WTC11 (cell line): ENCODE measurements around the gene HIC1. TPM values are rescaled to one million over a fixed set of nuclear protein-coding genes. Genes with fewer than 3 reads are reported as not detected.
A peak's percentile ranks its signal among the peaks of the same experiment; 100 is the strongest.

Experiments
- ATAC-seq: fragments of 200-7000 bp; cut with Tn5 transposase; 2 replicates; pipeline ENCODE4 v1.10.0; 2021; ENCODE audit warnings: mild to moderate bottlenecking, moderate library complexity
- CTCF ChIA-PET: fragments of 300-600 bp; sonication (Branson Sonifier 250); formaldehyde crosslinking; loops from one replicate; lab custom pipeline; 2021; ENCODE audit warnings: antibody characterized with exemption; lab: Charles Lee
- POLR2A ChIA-PET: fragments of 350-600 bp; sonication (Branson Sonifier 250); formaldehyde crosslinking; loops from one replicate; lab custom pipeline; 2021; ENCODE audit warnings: antibody characterized with exemption; lab: Charles Lee
- DNase-seq: peaks from one replicate; pipeline ENCODE4 v3.0.0; 2021; ENCODE audit warnings: low spot score
- H3K27ac Mint-ChIP-seq: 2 replicates; pipeline ENCODE4 v1.8.0; 2021; ENCODE audit warnings: mixed read lengths
- H3K27me3 Mint-ChIP-seq: 2 replicates; pipeline ENCODE4 v1.8.0; 2021; ENCODE audit warnings: low read depth, mild to moderate bottlenecking, moderate library complexity, mixed read lengths
- H3K36me3 Mint-ChIP-seq: 2 replicates; pipeline ENCODE4 v1.8.0; 2021; ENCODE audit warnings: mixed read lengths
- H3K4me1 Mint-ChIP-seq: 2 replicates; pipeline ENCODE4 v1.8.0; 2022; ENCODE audit warnings: mixed read lengths
- H3K4me3 Mint-ChIP-seq: 2 replicates; pipeline ENCODE4 v1.8.0; 2021; ENCODE audit warnings: mild to moderate bottlenecking, moderate library complexity, mixed read lengths
- H3K9me3 Mint-ChIP-seq: 2 replicates; pipeline ENCODE4 v1.8.0; 2021; ENCODE audit warnings: mixed read lengths
- ARID4B ChIP-seq: sonication (generic); formaldehyde crosslinking; IDR thresholded peaks from 2 replicates; pipeline ENCODE4 v1.8.0; 2023; ENCODE audit warnings: missing genetic modification reagents, mild to moderate bottlenecking, borderline replicate concordance
- ATF3 ChIP-seq: sonication (generic); formaldehyde crosslinking; conservative IDR thresholded peaks from 2 replicates; pipeline ENCODE4 v1.8.1; 2022; ENCODE audit warnings: mild to moderate bottlenecking, missing genetic modification reagents
- CREM ChIP-seq: sonication (generic); formaldehyde crosslinking; IDR thresholded peaks from 2 replicates; pipeline ENCODE4 v1.8.1; 2022; ENCODE audit warnings: mild to moderate bottlenecking, missing genetic modification reagents, moderate library complexity
- E2F1 ChIP-seq: sonication (generic); formaldehyde crosslinking; IDR thresholded peaks from 2 replicates; pipeline ENCODE4 v1.8.0; 2022; ENCODE audit warnings: mild to moderate bottlenecking, missing genetic modification reagents
- ESRRA ChIP-seq: sonication (generic); formaldehyde crosslinking; IDR thresholded peaks from 2 replicates; pipeline ENCODE4 v1.8.1; 2022; ENCODE audit warnings: mild to moderate bottlenecking, missing genetic modification reagents, borderline replicate concordance
- GTF2I ChIP-seq: fragments of 250-450 bp; sonication (Bioruptor Pico); conservative IDR thresholded peaks from 2 replicates; pipeline ENCODE4 v1.4.0; 2021; ENCODE audit warnings: mild to moderate bottlenecking
- HMGXB4 ChIP-seq: sonication (generic); formaldehyde crosslinking; IDR thresholded peaks from 2 replicates; pipeline ENCODE4 v1.8.1; 2023; ENCODE audit warnings: mild to moderate bottlenecking, moderate library complexity, missing genetic modification reagents
- JAZF1 ChIP-seq: fragments of 250-450 bp; sonication (Bioruptor Pico); IDR thresholded peaks from 2 replicates; pipeline ENCODE4 v1.9.0; 2021; ENCODE audit warnings: moderate library complexity, mild to moderate bottlenecking, inconsistent platforms
- MXD4 ChIP-seq: fragments of 250-450 bp; sonication (Bioruptor Pico); IDR thresholded peaks from 2 replicates; pipeline ENCODE4 v1.8.0; 2021; ENCODE audit warnings: mild to moderate bottlenecking, moderate library complexity, borderline replicate concordance
- MYBL2 ChIP-seq: sonication (generic); formaldehyde crosslinking; IDR thresholded peaks from 2 replicates; pipeline ENCODE4 v1.8.1; 2023; ENCODE audit warnings: mild to moderate bottlenecking, moderate library complexity, missing genetic modification reagents
- NFATC4 ChIP-seq: fragments of 250-450 bp; sonication (Bioruptor Pico); IDR thresholded peaks from 2 replicates; pipeline ENCODE4 v1.9.0; 2021; ENCODE audit warnings: mild to moderate bottlenecking
- NFE2L1 ChIP-seq: sonication (generic); formaldehyde crosslinking; IDR thresholded peaks from 2 replicates; pipeline ENCODE4 v1.8.1; 2023; ENCODE audit warnings: missing genetic modification reagents
- RORB ChIP-seq: fragments of 250-450 bp; sonication (Bioruptor Pico); IDR thresholded peaks from 2 replicates; pipeline ENCODE4 v1.9.0; 2021; ENCODE audit warnings: mild to moderate bottlenecking
- STAT6 ChIP-seq: sonication (generic); formaldehyde crosslinking; conservative IDR thresholded peaks from 2 replicates; pipeline ENCODE4 v1.8.1; 2023; ENCODE audit warnings: mild to moderate bottlenecking, low read depth, missing genetic modification reagents, moderate library complexity
- TEAD4 ChIP-seq: sonication (generic); formaldehyde crosslinking; IDR thresholded peaks from 2 replicates; pipeline ENCODE4 v1.8.0; 2022; ENCODE audit warnings: mild to moderate bottlenecking, missing genetic modification reagents
- USF2 ChIP-seq: sonication (generic); formaldehyde crosslinking; IDR thresholded peaks from 2 replicates; pipeline ENCODE4 v1.8.1; 2023; ENCODE audit warnings: mild to moderate bottlenecking, missing genetic modification reagents, moderate library complexity
- ZBTB43 ChIP-seq: sonication (generic); formaldehyde crosslinking; IDR thresholded peaks from 2 replicates; pipeline ENCODE4 v1.8.1; 2023; ENCODE audit warnings: mild to moderate bottlenecking, missing genetic modification reagents
- ZNF263 ChIP-seq: sonication (generic); formaldehyde crosslinking; IDR thresholded peaks from 2 replicates; pipeline ENCODE4 v1.8.1; 2022; ENCODE audit warnings: low read depth, mild to moderate bottlenecking, moderate library complexity, missing genetic modification reagents
- ZNF396 ChIP-seq: fragments of 250-450 bp; sonication (Bioruptor Pico); IDR thresholded peaks from 2 replicates; pipeline ENCODE4 v1.8.0; 2021; ENCODE audit warnings: mild to moderate bottlenecking, moderate library complexity, borderline replicate concordance
- ZNF416 ChIP-seq: fragments of 250-450 bp; sonication (Bioruptor Pico); IDR thresholded peaks from 2 replicates; pipeline ENCODE4 v1.9.0; 2021; ENCODE audit warnings: mild to moderate bottlenecking, inconsistent platforms
- ZNF671 ChIP-seq: fragments of 250-450 bp; sonication (Bioruptor Pico); IDR thresholded peaks from 2 replicates; pipeline ENCODE4 v1.8.0; 2021; ENCODE audit warnings: mild to moderate bottlenecking
- total RNA-seq: library from RNA; stranded (reverse); gene quantifications from 3 replicates; pipeline ENCODE4 v1.2.3, GENCODE V29; 2021

Gene HIC1
- total RNA-seq, 1 experiment from 2014 or later = 0.37 TPM

- Mint-ChIP-seq H3K36me3 (peaks cover 6% of the 10 kb centered on the region), H3K4me3 (no peak overlapping the region), H3K9me3 (no peaks in the 10 kb centered on the region), H3K27me3 (no peaks in the 10 kb centered on the region), H3K4me1 (peaks cover 3% of the 10 kb centered on the region), H3K27ac (no peak overlapping the region; the same call in 1 of the 2 replicates)
- TF ChIP-seq ATF3 (CRISPR knock-in tag) (no peak), ZNF416 (no peak), HMGXB4 (CRISPR knock-in tag) (no peak), STAT6 (no peak), NFATC4 (CRISPR knock-in tag) (no peak), ESRRA (no peak), ZBTB43 (CRISPR knock-in tag) (no peak)
- ChIA-PET CTCF (interaction anchor here (1.2 to 2.4 kb wide), 2 partner anchors 19 to 26 kb away, joined by 4 to 6 read pairs; no protein-coding TSS in a partner anchor), POLR2A (no interaction called here)
- DNase-seq = no peak
- ATAC-seq = no peak
Measured at GRCh38 chr17:2083613-2084035, 28.7 kb downstream of the HIC1 start.

GRCh38 chr17:2084036-2084765 is 29.3 kb downstream of the HIC1 start:
- Mint-ChIP-seq H3K4me3 (no peak overlapping the region), H3K9me3 (no peaks in the 10 kb centered on the region), H3K4me1 (peaks cover 7% of the 10 kb centered on the region), H3K36me3 (peaks cover 4% of the 10 kb centered on the region; the same call in 1 of the 2 replicates), H3K27me3 (no peaks in the 10 kb centered on the region), H3K27ac (peak overlapping the region; percentile 76)
- DNase-seq (no peak), ATAC-seq (no peak)
- ChIA-PET CTCF (interaction anchor here (0.5 to 2.4 kb wide), 5 partner anchors 11 to 160 kb away, joined by 3 to 6 read pairs (median 4); no protein-coding TSS in a partner anchor), POLR2A (no interaction called here)
- TF ChIP-seq RORB (CRISPR knock-in tag) (no peak), ZNF671 (no peak), GTF2I (CRISPR knock-in tag) (no peak), ZBTB43 (CRISPR knock-in tag) (no peak), TEAD4 (CRISPR knock-in tag) (no peak), NFE2L1 (CRISPR knock-in tag) (no peak), E2F1 (CRISPR knock-in tag) (no peak), USF2 (CRISPR knock-in tag) (no peak), NFATC4 (CRISPR knock-in tag) (no peak), MYBL2 (CRISPR knock-in tag) (no peak), ZNF263 (CRISPR knock-in tag) (no peak), CREM (CRISPR knock-in tag) (no peak), JAZF1 (CRISPR knock-in tag) (no peak), ZNF396 (no peak), ARID4B (CRISPR knock-in tag) (no peak), MXD4 (no peak)
